Measurements from ENCODE around the gene DENND1A. TPM values are rescaled to one million over a fixed set of nuclear protein-coding genes. Genes with fewer than 3 reads are reported as not detected.
"Not testable (repeated sequence)": the region's sequence is repeated elsewhere in the genome, so short reads cannot be mapped to it uniquely, and the experiment has no call there.

Gene DENND1A
- total and polyA plus RNA-seq, 8 donors: 4.4 to 109 (median 21.4) TPM

- peaks cover 0 to 4% (median 0%) of the 10 kb centered on the region in 4 donors for H3K36me3 ChIP-seq
- no peak for DNase-seq
- intact Hi-C loops (cut with DNase I; ENCODE audit: low total_unique reads): no loop called here
- 87 to 97% (median 89%) methylated on average over 4 to 6 of the region's 6 CpGs for WGBS, 5 donors
- no peak overlapping the region for H3K4me3 ChIP-seq
- no peak for TF ChIP-seq POLR2AphosphoS5 (IDR thresholded peaks at IDR 0.05)
- TF ChIP-seq CTCF (IDR thresholded peaks at IDR 0.05): no peak
- TF ChIP-seq EP300 (IDR thresholded peaks at IDR 0.05): no peak
- no peak for TF ChIP-seq POLR2A (IDR thresholded peaks at IDR 0.05)
- H3K27ac ChIP-seq: no peak overlapping the region
- H3K4me1 ChIP-seq: no peaks in the 10 kb centered on the region
- no peaks in the 10 kb centered on the region for H3K27me3 ChIP-seq
- no peaks in the 10 kb centered on the region for H3K9me3 ChIP-seq
Observed at GRCh38 chr9:123912167-123912897, 17.6 kb downstream of the DENND1A start.

GRCh38 chr9:123911024-123911423 is 18.9 kb downstream of the DENND1A start:
- DNase-seq: no peak
- Histone ChIP-seq H3K4me1 (no peaks in the 10 kb centered on the region), H3K36me3 (no peaks in the 10 kb centered on the region), H3K9me3 (no peaks in the 10 kb centered on the region), H3K27me3 (no peaks in the 10 kb centered on the region), H3K27ac (no peak overlapping the region), H3K4me3 (no peak overlapping the region)
- 83 to 97% (median 93%) methylated on average over 1 of the region's 1 CpG for WGBS, 5 donors
- no peak for TF ChIP-seq POLR2AphosphoS5 (IDR thresholded peaks at IDR 0.05)
- no peak for TF ChIP-seq POLR2A (IDR thresholded peaks at IDR 0.05)
- TF ChIP-seq CTCF (IDR thresholded peaks at IDR 0.05): no peak
- TF ChIP-seq EP300 (IDR thresholded peaks at IDR 0.05): no peak
- intact Hi-C loops (cut with DNase I; ENCODE audit: low total_unique reads): no loop called here

GRCh38 chr9:123909192-123909591 is 20.7 kb downstream of the DENND1A start:
- H3K9me3 ChIP-seq; H3K4me3 ChIP-seq; H3K4me1 ChIP-seq; DNase-seq; H3K27me3 ChIP-seq; intact Hi-C loops (cut with DNase I; ENCODE audit: low total_unique reads); H3K27ac ChIP-seq; H3K36me3 ChIP-seq: not testable (repeated sequence)
- WGBS, 5 donors: 93 to 99% (median 94%) methylated on average over 4 of the region's 4 CpGs

- H3K9me3 ChIP-seq; H3K4me1 ChIP-seq; H3K36me3 ChIP-seq; H3K4me3 ChIP-seq; DNase-seq; H3K27me3 ChIP-seq; intact Hi-C loops (cut with DNase I; ENCODE audit: low total_unique reads); H3K27ac ChIP-seq: not testable (repeated sequence)
- 92 to 97% (median 95%) methylated on average over 17 to 18 of the region's 18 CpGs for WGBS, 5 donors
Observed at GRCh38 chr9:123903550-123903949, 26.4 kb downstream of the DENND1A start.

GRCh38 chr9:123894822-123895221 is 35.1 kb downstream of the DENND1A start:
- intact Hi-C loops (cut with DNase I; ENCODE audit: low total_unique reads): no loop called here
- Histone ChIP-seq H3K27me3 (no peaks in the 10 kb centered on the region), H3K9me3 (no peaks in the 10 kb centered on the region), H3K4me1 (peaks cover 0 to 7% (median under 1%) of the 10 kb centered on the region in 4 donors), H3K4me3 (no peak overlapping the region), H3K36me3 (no peaks in the 10 kb centered on the region), H3K27ac (no peak overlapping the region)
- no peak for TF ChIP-seq CTCF (IDR thresholded peaks at IDR 0.05)
- TF ChIP-seq POLR2AphosphoS5 (IDR thresholded peaks at IDR 0.05): no peak
- TF ChIP-seq POLR2A (IDR thresholded peaks at IDR 0.05): no peak
- TF ChIP-seq EP300 (IDR thresholded peaks at IDR 0.05): no peak
- no peak for DNase-seq
